KOPT-K1 (cell line): ENCODE data around the gene SDC3.

Experiments
- H3K27ac ChIP-seq: fragments of 200-600 bp; sonication (generic); 2 replicates; pipeline ENCODE4 v1.5.1; 2016; ENCODE audit warnings: antibody characterized with exemption, mild to moderate bottlenecking, low read depth, low read length; ENCODE audit not compliant: poor library complexity, severe bottlenecking
- H3K36me3 ChIP-seq: fragments of 200-600 bp; sonication (generic); 2 replicates; pipeline ENCODE4 v1.5.1; 2017; ENCODE audit warnings: antibody characterized with exemption, mild to moderate bottlenecking, low read length, moderate library complexity; ENCODE audit not compliant: insufficient read depth
- H3K9me3 ChIP-seq: fragments of 200-600 bp; sonication (generic); 2 replicates; pipeline ENCODE4 v1.5.1; 2017; ENCODE audit warnings: antibody characterized with exemption, low read length, mild to moderate bottlenecking; ENCODE audit not compliant: insufficient read depth, poor library complexity, severe bottlenecking

The SDC3 gene

DNA sequence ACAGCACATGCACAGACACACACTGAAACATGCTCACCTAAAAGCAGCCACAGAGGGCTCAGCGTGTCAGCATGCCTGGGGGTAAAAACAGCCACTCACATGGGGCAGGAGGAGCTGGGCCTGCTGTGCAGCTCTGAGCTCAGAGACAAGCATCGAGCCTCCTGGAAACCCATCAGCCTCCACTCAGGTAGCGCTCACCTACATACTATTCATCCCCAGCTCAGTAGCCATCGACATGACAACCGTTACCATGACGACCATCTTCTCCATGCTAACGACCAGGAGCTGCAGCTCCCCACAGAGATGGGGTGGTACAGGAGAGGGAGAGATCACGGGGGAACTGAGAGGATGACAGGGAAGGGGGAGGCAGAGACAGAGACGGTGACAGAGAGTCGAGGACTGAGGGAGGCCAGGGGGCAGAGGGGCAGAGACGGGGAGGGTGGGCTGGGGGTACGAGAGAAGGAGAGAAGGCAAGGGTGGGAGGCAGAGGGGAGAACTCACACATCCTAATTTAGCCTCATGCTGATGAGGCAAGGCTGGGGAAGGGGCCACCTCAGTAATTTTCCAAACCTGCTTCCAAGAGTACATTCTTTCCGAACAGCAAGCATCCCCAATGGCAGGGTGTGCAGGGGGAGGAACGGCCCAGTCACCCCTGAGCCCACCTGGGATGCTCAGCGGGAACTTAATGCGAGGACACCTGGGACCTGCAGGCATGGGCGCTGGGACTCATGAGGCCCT, 28.4 kb downstream of the SDC3 start:
- no peaks in the 10 kb centered on the region for H3K36me3 ChIP-seq
- no peak overlapping the region for H3K27ac ChIP-seq
- H3K9me3 ChIP-seq: no peaks in the 10 kb centered on the region

DNA sequence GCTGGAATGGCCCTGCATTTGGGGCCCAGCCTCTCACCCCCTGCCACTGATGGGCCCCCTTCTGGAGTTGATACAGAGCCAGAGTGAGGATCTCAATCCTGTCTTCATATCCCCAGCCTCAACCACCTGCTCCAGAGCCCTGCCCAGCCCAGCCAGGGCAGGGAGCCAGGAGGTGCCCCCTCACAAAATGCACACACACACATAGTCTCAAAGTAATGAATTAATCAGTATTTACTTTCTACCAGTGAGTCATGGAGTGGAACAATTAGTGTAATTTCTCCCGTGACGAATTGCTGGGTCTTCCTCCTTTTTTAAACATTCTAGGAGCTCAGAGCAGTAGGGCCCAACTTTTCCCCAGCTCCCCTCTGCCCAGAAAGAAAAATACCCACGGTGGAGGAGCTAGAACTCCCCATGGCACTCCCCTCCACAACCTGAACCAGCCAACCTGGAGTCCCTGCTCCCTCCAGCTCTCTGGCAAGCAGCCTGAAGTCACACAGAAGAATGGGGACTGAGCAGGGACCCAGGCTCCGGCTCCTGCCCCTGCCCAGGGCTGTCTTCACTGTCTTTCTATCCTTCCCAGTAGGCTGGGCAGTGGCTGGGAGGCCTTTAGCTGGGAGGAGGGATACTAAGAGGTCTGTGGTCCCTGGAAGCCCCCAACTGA, 29.3 kb downstream of the SDC3 start:
- no peak overlapping the region for H3K27ac ChIP-seq
- H3K36me3 ChIP-seq: no peaks in the 10 kb centered on the region
- no peaks in the 10 kb centered on the region for H3K9me3 ChIP-seq

DNA sequence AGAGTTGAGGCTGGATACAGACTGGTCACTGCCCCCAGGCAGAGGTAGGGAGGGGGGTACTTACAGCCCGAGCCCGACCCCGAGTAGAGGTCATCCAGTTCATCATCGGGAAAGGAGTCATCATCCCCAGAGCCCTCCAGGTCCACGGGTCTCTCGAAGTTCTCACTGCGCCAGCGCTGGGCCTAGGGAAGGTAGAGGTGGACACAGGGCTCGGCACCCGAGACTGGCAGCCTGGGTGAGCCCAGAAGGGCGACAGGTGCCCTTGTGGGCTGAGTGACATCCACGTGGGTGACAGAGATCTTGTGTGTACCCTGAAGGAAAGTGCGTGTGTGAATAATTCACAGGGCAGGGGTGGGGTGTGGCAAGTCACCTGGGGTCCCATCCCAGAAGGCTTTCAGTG, 30.0 kb downstream of the SDC3 start:
- Histone ChIP-seq H3K27ac (no peak overlapping the region), H3K36me3 (no peaks in the 10 kb centered on the region), H3K9me3 (no peaks in the 10 kb centered on the region)

DNA sequence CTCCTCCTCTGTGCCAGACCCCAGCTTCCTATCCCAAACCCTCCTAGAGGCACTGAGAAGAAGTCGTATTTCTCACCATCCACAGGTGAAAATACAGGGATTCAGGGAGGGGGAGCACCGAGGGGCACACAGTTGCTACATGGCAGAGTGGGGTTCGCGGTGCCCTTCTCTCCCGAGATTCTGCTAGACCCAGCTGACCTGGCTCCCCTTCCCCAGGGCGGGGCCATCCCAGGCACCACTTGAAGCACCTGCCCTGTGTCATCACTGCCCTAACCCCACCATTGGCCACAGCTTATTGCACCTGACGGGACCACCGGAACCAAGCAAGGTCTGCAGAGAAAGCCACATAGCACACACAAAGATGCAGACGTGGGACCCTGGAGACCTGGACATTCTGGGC, 30.5 kb downstream of the SDC3 start:
- Histone ChIP-seq H3K9me3 (no peaks in the 10 kb centered on the region), H3K36me3 (no peaks in the 10 kb centered on the region), H3K27ac (no peak overlapping the region)

DNA sequence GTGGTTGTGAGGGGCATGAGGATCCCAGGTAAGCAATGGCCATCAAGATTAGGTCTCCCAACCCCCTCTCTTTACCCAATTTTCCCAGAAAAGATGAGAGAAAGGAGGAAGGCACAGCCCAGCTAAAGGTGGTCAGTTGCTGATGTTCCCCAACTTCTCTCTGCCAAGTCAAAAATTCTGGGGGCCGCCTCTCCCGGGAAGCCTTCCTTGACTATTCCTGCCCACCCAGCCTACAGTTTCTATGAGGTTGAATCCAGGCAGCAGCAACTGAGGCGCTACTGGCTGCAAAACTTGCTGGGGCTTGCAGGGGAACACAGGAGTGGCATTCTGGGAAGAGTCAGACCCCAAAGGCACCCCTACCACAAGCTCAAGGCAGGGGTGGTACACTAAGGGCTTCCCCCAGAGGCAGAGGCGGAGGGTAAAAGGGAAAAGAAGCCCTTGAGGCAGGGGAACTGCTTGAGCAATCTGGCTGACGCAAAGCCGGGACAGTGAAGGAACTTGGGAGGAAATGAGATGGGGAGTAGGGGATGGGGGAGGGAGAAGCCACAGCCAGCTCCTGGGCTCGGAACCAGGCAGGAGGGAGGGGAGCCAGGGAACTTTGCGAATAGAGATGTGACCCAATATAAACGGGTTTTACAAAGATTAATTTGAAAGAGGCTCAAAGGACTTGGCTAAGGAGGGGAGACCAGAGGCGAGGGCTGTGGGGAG, 31.2 kb downstream of the SDC3 start:
- no peaks in the 10 kb centered on the region for H3K36me3 ChIP-seq
- H3K27ac ChIP-seq: no peak overlapping the region
- H3K9me3 ChIP-seq: no peaks in the 10 kb centered on the region

DNA sequence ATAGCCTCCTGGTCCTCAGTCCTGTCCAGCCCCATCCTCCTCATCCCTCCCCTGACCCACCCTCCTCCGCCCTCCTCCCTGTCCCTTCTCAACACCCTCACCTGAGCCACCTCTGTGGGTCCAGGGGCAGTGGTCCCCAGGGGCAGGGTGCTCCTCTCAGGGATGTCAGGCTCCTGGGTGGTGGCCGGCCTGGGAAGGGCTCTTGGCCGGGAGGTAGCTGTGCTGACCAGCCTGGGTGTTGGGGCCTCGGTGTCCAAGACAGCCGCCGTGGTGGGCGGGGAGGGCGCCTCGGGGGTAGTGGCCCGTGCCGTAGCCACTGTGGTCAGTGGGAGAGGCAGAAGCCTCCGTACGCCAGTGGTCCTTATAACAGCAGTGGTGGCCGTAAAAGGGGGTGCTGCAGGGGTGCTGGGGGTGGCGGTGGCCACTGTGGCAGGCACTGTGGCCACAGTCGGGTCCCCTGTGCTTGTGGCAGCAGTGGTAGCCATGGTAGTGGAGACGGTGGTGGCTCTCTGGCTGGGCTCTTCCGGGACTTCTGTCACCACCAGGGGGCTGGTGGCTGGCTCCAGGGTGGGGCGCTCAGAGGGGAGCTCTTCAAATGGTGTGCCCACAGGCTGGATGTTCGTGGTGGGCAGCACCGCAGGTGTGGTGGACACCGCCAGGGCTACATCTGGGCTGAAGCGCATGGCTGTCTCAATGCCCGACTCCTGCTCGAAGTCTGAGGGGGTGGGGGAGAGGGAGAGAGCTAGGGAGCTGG, 31.9 kb downstream of the SDC3 start:
- no peaks in the 10 kb centered on the region for H3K36me3 ChIP-seq
- no peak overlapping the region for H3K27ac ChIP-seq
- no peaks in the 10 kb centered on the region for H3K9me3 ChIP-seq

DNA sequence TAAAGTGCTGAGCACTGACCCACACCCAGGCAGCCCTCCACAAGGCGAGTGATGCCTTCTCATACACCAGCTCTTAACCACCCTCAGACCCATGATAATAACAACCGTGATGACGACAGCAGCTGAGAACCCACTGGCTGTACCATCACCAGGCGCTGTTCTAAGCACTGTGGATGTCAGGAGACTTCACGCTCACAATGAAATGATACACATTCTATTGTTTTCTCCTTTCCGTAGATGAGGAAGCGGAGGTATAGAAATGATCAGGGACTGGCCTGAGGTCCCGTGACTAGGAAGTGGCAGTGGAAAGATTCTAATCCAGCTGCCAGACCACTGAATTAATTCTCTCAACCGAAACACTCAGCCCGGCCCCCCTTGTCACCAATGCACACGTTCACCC, 32.6 kb downstream of the SDC3 start:
- H3K27ac ChIP-seq: no peak overlapping the region
- no peaks in the 10 kb centered on the region for H3K9me3 ChIP-seq
- no peaks in the 10 kb centered on the region for H3K36me3 ChIP-seq

DNA sequence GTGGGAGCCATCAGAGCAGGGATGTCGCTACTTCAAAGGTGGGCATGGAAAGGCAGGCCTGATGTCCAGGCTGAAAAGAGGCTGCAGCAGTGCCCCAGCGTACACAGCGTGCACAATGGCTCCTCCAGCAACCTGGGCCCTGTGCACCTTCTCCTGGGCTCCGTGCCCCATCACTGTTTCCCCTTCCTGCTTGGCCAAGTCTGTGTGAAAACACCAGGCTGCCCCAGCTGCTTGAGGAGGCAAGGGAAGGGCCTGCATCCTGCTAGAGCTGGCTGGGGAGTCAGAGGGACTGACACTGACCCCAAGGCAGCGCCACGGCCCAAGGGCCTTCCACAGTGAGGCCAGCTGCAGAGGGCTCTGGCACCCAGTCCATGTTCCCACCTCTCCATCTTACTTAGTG, 33.4 kb downstream of the SDC3 start:
- Histone ChIP-seq H3K9me3 (no peaks in the 10 kb centered on the region), H3K36me3 (no peaks in the 10 kb centered on the region), H3K27ac (no peak overlapping the region)

DNA sequence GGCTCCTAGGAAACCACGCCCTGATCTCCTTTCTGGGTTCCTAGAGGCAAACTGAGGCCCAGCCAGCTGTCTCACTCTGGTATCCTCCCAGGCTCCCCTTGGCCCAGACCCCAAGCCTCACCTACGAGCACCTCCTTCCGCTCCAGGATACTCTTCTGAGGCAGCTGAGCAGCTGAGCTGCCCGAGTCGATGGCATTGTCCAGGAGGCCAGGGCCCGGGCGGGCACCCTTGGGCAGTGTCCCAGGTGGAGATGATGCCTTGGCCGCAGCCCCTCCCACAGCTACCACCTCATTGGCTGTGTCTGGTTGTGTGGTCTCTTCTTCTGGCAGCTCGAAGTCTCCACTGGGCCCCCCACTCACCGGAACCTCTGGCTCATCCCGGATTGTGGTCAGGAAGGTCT, 34.4 kb downstream of the SDC3 start:
- Histone ChIP-seq H3K27ac (no peak overlapping the region), H3K36me3 (no peaks in the 10 kb centered on the region)

DNA sequence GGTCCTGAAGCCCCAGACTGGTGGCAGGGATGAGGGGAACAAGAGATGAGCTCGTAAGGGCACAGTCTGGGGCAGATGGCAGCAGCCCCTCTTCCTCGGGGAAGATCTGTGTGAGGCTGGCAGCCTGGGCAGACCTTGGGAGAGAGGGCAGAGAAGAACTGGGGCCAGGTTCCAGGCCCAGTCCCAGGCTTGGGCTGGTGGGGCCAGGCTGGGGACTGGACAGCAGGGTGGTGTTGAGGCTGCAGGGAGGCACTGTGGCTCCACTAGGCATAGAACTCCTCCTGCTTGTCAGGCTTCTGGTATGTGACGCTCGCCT, 35.7 kb downstream of the SDC3 start:
- H3K36me3 ChIP-seq: no peaks in the 10 kb centered on the region
- H3K27ac ChIP-seq: no peak overlapping the region
- H3K9me3 ChIP-seq: no peaks in the 10 kb centered on the region

More for the DNA sequence above, 34.4 kb downstream of the SDC3 start:
- H3K9me3 ChIP-seq: no peaks in the 10 kb centered on the region

DNA sequence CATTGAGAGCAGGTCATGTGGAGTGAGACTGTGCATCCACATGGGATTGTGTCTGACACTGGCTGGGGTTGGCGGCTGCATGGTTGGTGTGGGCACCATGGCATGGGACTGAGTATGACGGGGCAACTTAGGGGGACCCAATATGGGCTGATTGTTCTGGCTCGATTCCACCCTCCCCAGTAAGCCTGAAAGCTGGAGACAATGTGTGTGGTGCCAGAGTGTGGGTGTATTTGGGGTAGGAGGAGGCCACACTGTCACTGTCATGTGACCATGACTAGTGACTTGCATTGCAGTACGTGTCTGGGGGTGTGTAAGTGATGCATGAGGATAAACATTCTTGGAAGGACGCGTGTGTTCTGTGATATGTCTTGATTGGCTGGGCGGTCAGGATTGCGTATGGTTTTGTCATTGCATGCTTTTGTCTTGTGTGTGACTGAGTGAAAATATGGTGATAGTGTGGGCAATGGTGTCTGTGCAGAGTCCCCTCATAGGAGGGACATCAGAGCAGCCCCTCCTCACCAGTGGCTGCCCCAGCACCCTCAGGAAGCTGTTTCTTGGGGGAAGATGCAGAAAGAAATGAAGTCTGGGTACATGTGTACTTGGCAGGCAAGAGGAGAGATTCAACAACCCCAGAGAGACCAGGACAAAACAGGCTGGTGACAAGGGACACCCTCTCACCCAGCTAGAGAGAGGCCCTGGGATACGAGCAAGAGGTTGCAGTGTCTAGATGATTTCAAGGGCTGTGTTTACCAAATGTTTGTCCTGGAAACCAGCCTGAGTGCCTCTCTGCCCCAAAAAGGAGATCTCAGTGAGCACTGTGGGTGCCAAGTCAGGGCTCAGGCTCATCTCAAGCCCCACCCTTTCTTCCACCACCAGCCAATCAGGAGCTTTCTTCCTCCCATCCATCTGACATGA, 36.3 kb downstream of the SDC3 start:
- Histone ChIP-seq H3K27ac (no peak overlapping the region), H3K9me3 (no peaks in the 10 kb centered on the region)

DNA sequence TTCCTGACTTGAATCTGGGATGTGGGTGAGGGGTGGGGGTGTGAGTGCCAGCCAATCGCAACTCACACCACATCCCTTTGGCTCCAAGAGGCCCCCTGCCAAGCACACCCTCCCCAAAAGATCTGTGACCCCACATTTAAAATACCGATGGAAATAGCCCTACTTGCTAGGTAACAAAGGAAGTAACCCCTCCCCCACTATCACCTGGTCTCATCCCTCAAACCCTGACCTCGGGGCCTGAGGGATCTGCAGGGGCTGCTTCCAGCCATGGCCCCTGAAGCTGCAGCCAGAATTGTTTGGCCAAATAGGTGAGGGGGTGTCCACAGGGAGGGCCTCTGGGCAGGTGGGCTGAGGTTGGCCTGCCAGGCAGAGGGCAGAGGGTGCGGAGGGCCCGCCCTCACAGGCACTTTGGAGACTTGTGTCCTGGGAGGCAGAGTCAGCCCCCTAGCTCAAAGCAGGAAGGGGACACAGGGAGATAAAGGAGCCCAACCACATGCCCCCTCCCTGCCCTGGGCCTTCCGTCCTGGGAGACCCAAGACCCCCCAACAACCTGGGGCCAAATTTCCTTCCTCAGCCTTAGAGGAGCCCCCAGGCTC, 37.2 kb downstream of the SDC3 start:
- H3K36me3 ChIP-seq: no peaks in the 10 kb centered on the region
- H3K9me3 ChIP-seq: no peaks in the 10 kb centered on the region

More for the DNA sequence above, 36.3 kb downstream of the SDC3 start:
- no peaks in the 10 kb centered on the region for H3K36me3 ChIP-seq

DNA sequence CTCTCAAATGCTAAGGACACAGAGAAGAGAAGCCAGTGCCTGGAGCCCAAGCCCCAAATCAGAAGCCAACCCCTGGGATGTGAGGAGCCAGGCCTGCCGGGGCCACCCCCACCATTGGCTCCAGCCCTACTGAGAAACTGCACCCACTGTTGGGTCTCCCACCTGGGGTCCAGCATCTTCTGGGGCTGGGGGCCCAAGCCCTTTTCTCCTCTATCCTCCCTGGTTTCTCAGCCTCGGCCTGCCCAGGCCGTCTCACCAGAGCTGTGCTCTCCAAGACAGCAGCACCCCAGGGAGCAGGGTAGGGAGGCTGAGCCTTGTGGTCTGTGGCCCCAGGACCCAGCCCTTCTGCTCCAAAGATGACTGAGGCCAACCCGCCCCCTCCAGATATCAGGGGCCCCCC, 37.9 kb downstream of the SDC3 start:
- H3K27ac ChIP-seq: no peak overlapping the region
- no peaks in the 10 kb centered on the region for H3K36me3 ChIP-seq
- H3K9me3 ChIP-seq: no peaks in the 10 kb centered on the region

More for the DNA sequence above, 37.2 kb downstream of the SDC3 start:
- no peak overlapping the region for H3K27ac ChIP-seq

DNA sequence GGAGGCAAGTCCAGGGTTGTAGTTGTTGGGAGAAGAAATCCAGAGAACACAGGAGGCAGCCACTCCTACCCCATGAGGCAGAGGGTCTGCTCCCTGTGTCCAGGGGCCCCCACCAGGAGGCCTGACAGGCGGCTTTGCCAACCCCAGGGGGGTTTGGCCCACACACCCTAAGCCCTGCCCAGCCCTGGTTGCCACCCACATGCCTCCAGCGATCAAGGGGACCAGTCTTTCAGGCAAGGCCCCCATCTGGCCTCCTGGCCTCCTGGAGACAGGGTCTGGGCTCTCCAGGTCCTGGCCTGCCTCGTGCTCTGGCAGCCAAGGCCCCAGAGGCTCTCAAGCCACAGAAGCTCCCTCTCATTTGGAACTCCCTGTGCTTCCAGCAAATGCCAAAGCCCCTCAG, 38.5 kb downstream of the SDC3 start:
- no peaks in the 10 kb centered on the region for H3K9me3 ChIP-seq
- H3K36me3 ChIP-seq: no peaks in the 10 kb centered on the region
- no peak overlapping the region for H3K27ac ChIP-seq
